Activated naive CD4-positive, alpha-beta T cell treated with anti-CD3 and anti-CD28 coated beads, Interleukin-2, amount 50 U/mL, for 72 hours (primary cell): ENCODE data around the gene SCNN1B. TPM values are rescaled to one million over a fixed set of nuclear protein-coding genes. Genes with fewer than 3 reads are reported as not detected.

ENCODE experiments used
- ATAC-seq, 2 donors: fragments of 150-1000 bp; cut with Tn5 transposase; 2 replicates each; pipeline ENCODE4 v1.10.0; 2021; ENCODE audit warnings: mild to moderate bottlenecking in 2 of 2, moderate library complexity in 2 of 2
- DNase-seq, 2 donors: peaks; one replicate each; pipeline ENCODE4 v3.0.0; 2021 to 2022; ENCODE audit warnings: low spot score in 2 of 2
- H3K27ac Mint-ChIP-seq, 2 donors: one replicate each; pipeline ENCODE4 v1.8.0; 2022; ENCODE audit warnings: mild to moderate bottlenecking in 2 of 2, mixed read lengths in 2 of 2
- H3K36me3 Mint-ChIP-seq, 2 donors: one replicate each; pipeline ENCODE4 v1.8.0; 2022; ENCODE audit warnings: mixed read lengths in 2 of 2
- H3K9me3 Mint-ChIP-seq, 2 donors: one replicate each; pipeline ENCODE4 v1.8.0; 2022; ENCODE audit warnings: mixed read lengths in 2 of 2
- total RNA-seq, 2 donors: library from RNA; stranded (reverse); gene quantifications; one replicate each; pipeline ENCODE4 v1.2.3, GENCODE V29; 2022

The SCNN1B gene
- total RNA-seq, 2 donors from 2014 or later, result not detected

DNA sequence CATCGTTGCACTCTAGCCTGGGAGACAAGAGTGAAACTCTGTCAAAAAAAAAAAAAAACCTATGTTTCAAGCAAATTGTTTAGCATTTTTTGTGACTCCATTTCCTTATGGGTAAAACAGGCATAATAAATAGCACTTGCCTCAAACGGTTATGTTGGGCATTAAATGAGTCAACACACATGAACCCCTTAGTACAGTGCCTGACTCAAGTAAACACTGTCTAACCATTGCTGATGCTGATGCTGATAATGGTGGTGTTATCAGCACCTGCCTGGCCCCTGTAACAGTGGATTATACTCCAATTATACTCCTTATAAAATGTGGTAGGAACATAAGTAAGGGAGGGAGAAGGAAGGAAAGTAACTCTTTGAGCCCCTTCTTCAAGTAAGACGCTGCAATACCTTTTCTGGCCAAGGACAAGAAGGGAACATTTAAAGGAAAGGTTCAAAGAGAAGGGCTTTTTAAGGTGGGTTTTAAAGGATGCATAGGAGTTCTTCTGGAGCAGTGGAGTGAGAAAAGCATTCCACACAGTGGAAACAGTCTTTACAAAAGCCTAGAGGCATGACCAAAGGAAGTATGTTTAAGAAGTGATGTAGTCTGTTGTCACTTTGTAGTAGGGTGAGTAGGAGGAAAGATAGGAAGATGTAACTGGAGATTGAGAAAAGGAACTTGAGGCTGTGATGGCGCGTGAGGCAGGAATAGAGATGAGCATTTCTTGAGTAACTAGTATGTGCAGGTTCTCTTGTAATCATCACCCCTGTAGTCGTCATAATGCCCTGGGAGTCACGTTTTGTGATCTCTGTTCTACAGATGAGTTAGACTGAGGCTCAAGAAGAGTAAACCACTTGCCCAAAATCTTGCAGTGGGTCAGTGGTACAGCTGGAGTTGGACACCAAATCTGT is 4.3 kb downstream of the SCNN1B start:
- no peak for ATAC-seq
- Mint-ChIP-seq H3K36me3 (peaks cover 0 to 5% of the 10 kb centered on the region in 2 donors), H3K27ac (no peak overlapping the region), H3K9me3 (peaks cover 0 to 4% of the 10 kb centered on the region in 2 donors)
- DNase-seq, result no peak

DNA sequence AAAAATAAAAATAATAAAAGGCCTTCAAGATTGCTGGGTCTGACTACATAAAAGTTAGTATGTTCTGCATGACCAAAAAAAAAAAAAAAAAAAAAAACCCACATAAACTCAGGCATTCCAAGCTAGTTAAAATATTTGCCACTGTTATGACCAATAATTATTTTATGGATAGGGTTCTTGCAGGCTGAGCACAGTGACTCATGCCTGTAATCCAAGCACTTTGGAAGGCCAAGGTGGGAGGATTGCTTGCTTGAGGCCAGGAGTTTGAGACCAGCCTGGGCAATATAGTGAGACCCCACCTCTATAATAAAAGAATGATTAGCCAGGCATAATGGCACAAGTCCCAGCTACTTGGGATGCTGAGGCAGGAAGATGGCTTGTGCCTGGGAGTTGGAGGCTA is 8.1 kb downstream of the SCNN1B start:
- Mint-ChIP-seq H3K27ac (no peak overlapping the region), H3K36me3 (no peaks in the 10 kb centered on the region), H3K9me3 (peaks cover 0 to 4% of the 10 kb centered on the region in 2 donors)
- ATAC-seq, result no peak
- no peak for DNase-seq

DNA sequence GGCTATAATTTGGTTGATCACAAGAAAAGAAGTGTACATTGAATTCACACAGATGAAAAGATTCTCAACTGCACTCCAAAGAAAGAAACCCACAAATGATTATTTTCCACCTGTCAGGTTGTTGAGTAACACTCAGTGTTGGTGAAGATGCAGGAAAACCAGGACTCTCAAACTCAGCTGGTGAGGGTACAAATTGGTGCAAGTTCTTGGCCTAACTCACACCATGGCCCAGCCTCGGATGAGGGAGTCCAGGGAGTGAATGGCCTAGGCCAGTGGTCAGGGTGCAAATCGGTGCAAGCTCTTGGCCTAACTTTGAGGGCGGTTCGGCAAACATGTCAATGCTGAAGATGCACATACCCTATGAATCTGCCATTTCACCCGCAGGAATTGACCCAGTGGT is 8.6 kb downstream of the SCNN1B start:
- peaks cover 0 to 4% of the 10 kb centered on the region in 2 donors for H3K9me3 Mint-ChIP-seq
- ATAC-seq, result no peak
- DNase-seq, result no peak
- H3K36me3 Mint-ChIP-seq, result no peaks in the 10 kb centered on the region
- no peak overlapping the region for H3K27ac Mint-ChIP-seq

DNA sequence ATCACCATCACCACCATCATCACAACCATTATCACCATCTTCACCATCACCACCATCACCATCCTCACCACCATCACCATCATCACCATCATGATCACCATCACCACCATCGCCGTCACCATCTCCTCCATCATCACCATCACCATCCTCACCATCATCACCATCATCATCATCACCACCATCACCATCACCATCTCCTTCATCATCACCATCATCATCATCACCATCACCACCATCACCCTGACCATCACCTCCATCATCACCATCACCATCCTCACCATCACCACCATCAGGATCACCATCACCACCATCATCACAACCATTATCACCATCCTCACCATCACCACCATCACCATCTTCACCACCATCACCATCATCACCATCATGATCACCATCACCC is 14.1 kb downstream of the SCNN1B start:
- Mint-ChIP-seq H3K27ac (no peak overlapping the region), H3K36me3 (no peaks in the 10 kb centered on the region), H3K9me3 (no peaks in the 10 kb centered on the region)
- no peak for ATAC-seq
- DNase-seq, result no peak

DNA sequence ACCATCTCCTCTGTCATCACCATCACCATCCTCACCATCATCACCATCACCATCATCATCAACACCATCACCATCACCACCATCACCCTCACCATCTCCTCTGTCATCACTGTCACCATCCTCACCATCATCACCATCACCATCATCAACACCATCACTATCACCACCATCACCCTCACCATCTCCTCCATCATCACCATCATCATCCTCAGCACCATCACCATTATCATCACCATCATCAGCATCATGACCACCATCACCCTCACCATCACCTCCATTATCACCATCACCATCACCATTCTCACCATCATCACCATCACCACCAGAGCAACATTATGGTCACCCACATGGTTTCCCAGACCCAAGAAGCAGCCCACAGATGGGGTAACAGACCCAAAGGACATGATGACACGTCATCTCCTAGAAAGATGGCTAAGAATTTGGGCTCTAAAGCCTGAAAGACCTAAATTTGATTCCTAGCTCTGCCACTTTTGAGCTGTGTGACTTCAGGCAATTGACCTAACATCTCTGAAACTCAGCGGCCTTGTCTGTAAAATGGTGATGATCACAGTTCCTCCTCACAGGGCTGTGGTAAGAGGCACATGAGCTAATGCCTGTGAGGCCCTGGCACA is 14.6 kb downstream of the SCNN1B start:
- Mint-ChIP-seq H3K9me3 (no peaks in the 10 kb centered on the region), H3K36me3 (no peaks in the 10 kb centered on the region), H3K27ac (no peak overlapping the region)
- ATAC-seq, result no peak
- no peak for DNase-seq

DNA sequence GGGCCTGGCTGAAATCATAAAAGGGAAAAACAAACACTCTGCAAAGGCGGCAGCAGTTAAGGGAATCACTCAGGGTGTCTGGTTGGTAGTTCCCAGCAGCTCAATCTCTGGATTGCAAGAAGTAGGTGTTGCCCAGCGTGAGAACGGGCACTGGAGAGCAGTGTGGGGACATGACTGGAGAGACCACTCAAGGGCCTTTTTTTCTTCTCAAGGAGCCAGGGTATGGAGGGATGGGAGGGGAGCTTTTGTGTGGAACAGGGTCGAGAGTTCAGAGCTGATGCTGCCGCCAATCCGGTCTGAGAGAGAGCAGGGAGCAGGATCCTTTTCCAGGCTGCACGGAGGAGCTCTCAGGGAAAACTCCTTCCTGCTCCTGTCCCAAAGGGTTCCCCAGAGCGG is 15.2 kb downstream of the SCNN1B start:
- H3K27ac Mint-ChIP-seq, result no peak overlapping the region
- DNase-seq (no peak), ATAC-seq (no peak)
- no peaks in the 10 kb centered on the region for H3K36me3 Mint-ChIP-seq
- H3K9me3 Mint-ChIP-seq, result no peaks in the 10 kb centered on the region

DNA sequence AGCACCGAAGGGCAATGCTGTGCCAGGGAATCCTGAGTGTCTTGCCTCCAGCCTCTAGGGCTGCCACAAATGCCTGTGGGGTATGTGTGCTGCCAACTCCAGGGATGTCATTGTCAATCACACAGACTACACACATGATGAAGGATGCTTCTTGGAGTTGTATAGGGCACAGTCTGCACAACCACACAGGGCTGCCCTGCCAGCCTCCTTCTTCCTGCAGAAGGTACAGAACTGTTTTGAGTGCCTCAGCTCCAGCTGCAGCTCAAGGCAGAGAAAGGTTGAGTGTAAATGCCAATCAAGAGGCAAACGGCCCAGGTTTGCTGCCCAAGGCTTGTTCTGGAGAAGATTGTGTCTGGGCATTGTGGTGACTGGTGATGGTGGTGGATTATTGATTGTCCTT is 15.6 kb downstream of the SCNN1B start:
- Mint-ChIP-seq H3K9me3 (no peaks in the 10 kb centered on the region), H3K27ac (no peak overlapping the region), H3K36me3 (no peaks in the 10 kb centered on the region)
- ATAC-seq (no peak), DNase-seq (no peak)

DNA sequence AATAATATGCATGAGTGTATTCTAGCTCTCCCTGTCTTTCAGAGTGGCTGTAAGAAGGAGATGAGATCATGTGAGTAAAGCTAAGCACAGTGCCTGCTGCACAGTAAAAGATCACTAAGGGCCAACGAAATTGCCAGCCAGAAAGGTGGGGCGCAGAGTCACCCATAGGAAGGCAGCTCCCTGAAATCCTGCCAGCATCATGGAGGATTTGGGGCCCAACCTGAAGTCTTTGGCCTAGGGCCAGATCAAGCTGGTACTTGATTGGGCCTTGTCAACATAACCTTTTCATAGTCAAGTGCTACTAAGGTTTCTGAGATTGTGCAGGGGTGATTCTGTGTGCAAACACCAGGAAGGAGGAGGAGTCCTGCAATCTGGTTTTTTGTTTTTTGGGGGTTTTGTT is 16.5 kb downstream of the SCNN1B start:
- Mint-ChIP-seq H3K27ac (no peak overlapping the region), H3K9me3 (no peaks in the 10 kb centered on the region), H3K36me3 (no peaks in the 10 kb centered on the region)
- no peak for ATAC-seq
- no peak for DNase-seq

DNA sequence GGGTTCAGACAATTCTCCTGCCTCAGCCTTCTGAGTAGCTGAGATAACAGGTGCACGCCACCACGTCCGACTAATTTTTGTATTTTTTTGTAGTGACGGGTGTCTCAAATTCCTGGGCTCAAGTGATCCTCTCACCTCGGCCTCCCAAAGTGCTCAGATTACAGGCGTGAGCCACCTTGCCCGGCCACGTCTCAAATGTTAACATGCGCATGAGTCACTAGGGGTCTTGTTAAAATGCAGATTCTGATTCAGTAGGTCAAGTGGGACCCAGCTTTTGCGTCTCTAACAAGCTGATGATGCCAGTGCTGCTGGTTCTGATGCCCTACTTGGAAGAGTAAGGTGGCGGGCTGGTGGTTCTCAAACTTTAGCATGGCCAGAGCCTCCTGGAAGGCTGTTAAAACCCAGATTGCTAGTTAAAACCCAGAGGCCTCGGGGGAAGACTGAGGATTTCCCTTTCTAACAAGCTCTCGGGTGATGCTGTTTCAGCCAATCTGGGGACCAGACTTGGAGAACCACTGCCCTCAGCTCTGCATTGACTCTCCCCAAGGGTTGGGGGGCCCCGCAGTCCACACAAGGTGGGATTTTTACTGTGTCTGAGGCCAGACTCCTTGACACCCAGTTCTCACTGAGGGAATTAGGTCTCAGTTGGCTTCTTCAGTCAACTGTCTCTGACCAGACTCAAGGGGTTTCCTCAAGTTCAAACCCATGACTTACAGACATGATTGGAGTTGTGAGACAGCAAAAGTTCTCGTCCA is 17.9 kb downstream of the SCNN1B start:
- H3K27ac Mint-ChIP-seq, result no peak overlapping the region
- ATAC-seq (no peak), DNase-seq (no peak)
- no peaks in the 10 kb centered on the region for H3K9me3 Mint-ChIP-seq
- no peaks in the 10 kb centered on the region for H3K36me3 Mint-ChIP-seq

DNA sequence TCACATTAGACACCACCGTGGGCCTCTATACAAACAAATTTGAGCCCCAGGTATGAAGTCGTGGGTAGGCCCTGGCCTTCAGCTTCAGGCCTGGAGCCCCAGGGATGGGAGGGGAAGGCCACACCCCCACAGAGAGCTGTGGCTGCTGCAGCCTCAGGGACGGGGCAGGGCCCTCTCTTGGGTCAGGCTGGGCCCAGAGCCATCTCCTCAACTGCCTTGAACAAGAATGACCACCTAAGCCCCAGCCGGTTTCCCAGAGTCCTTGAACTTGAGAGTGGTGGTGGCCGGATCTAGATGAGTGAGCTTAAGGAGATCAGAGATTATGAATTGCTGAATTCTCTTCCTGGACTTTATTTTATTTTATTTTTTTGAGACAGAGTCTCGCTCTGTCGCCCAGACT is 18.6 kb downstream of the SCNN1B start:
- no peaks in the 10 kb centered on the region for H3K36me3 Mint-ChIP-seq
- ATAC-seq, result no peak
- no peaks in the 10 kb centered on the region for H3K9me3 Mint-ChIP-seq
- no peak overlapping the region for H3K27ac Mint-ChIP-seq
- DNase-seq, result no peak

DNA sequence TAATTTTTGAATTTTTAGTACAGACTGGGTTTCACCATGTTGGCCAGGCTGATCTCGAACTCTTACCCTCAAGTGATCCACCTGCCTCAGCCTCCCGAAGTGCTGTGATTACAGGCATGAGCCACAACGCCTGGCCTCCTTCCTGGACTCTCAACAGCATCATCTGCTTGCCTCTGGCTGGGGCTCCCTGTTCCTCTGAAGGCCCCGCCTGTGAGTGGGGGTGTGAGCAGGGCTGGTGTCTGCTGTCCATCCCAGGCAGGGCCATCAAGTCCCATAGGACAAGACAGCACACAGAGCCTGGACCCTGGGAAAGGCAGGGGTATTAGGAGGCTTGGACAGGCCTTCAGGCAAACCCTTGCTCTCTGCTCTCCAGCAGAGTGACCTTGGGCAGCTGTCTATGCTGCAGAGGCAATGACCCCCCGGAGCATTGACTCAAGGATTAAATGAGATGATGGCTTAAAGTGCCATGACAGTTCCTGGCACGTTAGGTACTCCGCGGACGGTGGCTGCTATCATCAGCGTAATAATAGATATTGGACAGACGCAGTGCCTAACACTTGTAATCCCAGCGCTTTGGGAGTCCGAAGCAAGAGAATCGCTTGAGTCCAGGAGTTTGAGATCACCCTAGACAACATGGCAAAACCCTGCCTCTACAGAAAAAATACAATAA is 19.2 kb downstream of the SCNN1B start:
- ATAC-seq (no peak), DNase-seq (no peak)
- no peaks in the 10 kb centered on the region for H3K36me3 Mint-ChIP-seq
- no peaks in the 10 kb centered on the region for H3K9me3 Mint-ChIP-seq
- no peak overlapping the region for H3K27ac Mint-ChIP-seq

DNA sequence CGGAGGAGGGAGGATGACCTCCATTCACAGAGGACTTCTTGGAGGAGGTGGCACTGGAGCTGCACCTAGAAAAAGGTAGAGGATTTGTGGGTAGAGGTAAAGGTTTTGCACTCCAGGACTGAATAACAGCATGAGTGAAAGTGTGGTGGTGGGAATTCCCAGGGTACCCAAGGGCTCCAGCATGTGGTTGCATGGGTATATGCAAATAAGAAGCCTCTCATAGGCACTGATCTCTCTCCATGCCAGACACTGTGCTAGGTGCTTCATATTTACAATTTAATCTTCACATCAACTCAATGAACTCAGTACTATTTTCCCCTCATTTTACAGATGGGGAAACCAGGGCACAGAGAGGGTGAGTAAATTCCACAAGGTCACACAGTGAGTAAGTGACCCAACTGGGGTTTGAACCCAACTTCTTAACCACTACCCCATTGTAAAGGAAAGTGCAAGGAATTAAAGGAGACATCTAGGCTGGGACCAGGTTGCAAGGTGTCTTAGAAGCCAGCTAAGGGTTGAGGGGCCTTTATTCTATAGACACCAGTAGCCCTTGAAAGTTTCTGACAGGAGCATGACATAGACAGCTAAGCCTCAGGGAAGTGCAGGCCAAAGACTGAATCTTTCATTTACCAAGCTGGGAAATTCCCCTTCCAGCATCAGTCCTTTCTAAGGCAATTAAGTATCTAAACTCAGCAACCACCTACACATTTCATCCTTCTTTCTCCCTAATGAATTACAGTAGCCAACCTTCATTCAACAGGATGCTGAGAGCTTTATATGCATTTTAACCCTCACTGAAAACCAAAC is 21.3 kb downstream of the SCNN1B start:
- Mint-ChIP-seq H3K27ac (no peak overlapping the region), H3K36me3 (no peaks in the 10 kb centered on the region), H3K9me3 (no peaks in the 10 kb centered on the region)
- DNase-seq (no peak), ATAC-seq (peak in 1 of 2 donors; percentile 81)

DNA sequence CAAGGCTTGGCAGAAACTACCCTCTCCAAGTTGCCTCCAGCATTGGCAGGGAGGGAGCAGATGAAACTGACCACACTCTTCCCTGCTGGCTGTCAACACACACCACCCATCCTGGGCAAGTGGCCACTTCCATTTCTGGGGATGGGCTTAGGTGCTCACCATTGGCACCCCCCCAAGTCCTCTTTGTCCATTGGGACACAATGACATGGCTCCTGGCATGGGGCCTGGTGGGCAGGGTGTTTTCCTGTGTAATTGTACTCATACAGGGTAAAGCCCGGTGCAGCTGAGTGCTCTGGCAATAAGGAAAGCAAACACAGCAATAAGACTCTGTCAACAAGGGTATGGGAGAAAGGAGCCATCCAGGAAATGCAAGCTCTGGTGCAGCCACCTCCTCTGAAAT is 22.6 kb downstream of the SCNN1B start:
- ATAC-seq, result no peak
- no peak for DNase-seq
- H3K9me3 Mint-ChIP-seq, result no peaks in the 10 kb centered on the region

DNA sequence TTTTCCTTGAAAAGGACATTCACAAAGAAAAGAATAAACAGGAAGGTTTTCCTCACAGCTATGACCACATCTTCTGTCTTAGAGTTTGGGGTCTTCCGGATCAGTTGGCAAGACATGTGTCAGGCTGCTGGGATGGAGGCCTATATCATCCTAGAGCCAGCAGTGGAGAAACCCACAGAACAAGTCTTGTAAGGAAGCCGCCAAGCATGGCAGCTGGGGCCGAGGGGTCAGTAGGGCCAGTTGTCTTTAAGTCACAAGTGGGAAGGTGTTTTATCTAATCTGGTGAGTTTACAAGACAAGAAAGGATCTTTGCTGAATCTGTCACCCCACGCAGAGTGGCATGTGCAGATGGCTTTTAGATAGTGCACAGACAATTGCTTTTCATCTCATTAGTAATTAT is 25.7 kb downstream of the SCNN1B start:
- H3K36me3 Mint-ChIP-seq, result no peaks in the 10 kb centered on the region
- H3K9me3 Mint-ChIP-seq, result no peaks in the 10 kb centered on the region
- H3K27ac Mint-ChIP-seq, result no peak overlapping the region
- DNase-seq (no peak), ATAC-seq (no peak)

More for the DNA sequence above, 22.6 kb downstream of the SCNN1B start:
- peak overlapping the region in 1 of 2 donors; percentile 81 for H3K27ac Mint-ChIP-seq
- no peaks in the 10 kb centered on the region for H3K36me3 Mint-ChIP-seq

DNA sequence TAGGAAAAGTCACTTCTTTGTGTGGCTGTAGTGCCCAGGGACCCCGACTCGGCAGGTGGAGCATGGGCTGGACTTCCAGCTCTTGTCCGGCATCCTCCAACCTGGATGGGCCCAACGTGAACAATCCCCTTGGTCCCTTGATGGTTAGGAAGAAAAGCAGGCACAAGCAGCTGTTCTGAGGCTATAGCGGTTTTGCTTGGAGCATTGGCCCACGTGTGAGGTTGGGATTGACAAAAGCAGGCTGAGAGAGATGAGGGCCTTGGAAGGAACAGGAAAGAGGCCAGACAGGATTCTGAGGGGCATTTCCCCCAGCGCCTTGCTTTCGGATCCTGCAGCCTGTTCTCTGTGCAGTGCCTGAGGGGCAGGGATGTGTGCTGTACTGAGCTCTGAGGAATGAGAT is 28.1 kb downstream of the SCNN1B start:
- DNase-seq, result no peak
- Mint-ChIP-seq H3K27ac (no peak overlapping the region), H3K9me3 (no peaks in the 10 kb centered on the region), H3K36me3 (no peaks in the 10 kb centered on the region)
- ATAC-seq, result no peak

DNA sequence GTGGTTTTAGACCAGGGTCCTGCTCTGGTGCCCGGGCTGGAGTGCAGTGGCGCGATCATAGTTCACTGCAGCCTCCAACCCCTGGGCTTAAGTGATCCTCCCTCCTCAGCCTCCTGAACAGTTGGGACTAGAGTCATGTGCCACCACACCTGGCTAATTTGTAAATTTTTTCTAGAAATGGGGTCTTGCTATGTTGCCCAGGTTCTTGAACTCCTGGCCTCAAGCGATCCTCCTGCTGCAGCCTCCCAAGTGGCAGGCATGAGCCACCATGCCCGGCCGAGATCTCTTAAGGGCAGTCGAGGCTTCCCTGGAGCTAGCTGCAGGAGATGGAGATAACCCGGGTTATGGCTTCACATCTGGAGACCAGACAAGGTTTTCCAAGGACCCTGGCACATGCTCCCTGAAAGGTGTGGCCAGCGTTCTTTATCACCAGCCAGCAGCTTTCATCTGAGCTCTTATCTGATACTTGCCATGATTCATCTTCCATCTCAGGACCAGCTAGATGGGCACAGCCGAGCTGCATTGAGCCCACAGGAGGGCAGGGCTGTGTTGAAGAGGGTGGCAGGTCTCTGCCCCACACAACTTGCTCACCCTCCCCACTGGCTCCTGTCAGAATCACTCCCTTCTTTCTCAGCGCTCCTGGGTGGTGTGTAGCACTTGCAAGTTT is 28.6 kb downstream of the SCNN1B start:
- H3K36me3 Mint-ChIP-seq, result no peaks in the 10 kb centered on the region
- ATAC-seq, result no peak
- H3K9me3 Mint-ChIP-seq, result no peaks in the 10 kb centered on the region

More for the DNA sequence above, 28.6 kb downstream of the SCNN1B start:
- no peak for DNase-seq
- H3K27ac Mint-ChIP-seq, result no peak overlapping the region
